Activated T-cell treated with anti-CD3 and anti-CD28 coated beads, Interleukin-2, amount 50 U/mL, for 4 hours (primary cell): Measurements from ENCODE around the gene MBL2. TPM values are rescaled to one million over a fixed set of nuclear protein-coding genes. Genes with fewer than 3 reads are reported as not detected.

ENCODE experiments used
- ATAC-seq, 2 donors: fragments of 200-7000 bp; cut with Tn5 transposase; one replicate each; pipeline ENCODE4 v1.10.0; 2021
- DNase-seq: peaks from one replicate; pipeline ENCODE4 v3.0.0-alpha.2; 2020
- H3K27me3 Mint-ChIP-seq: one replicate; pipeline ENCODE4 v1.8.0; 2021; ENCODE audit warnings: low read depth, mixed read lengths
- H3K36me3 Mint-ChIP-seq: one replicate; pipeline ENCODE4 v1.8.0; 2022; ENCODE audit warnings: mixed read lengths; ENCODE audit not compliant: insufficient read depth
- H3K4me1 Mint-ChIP-seq: one replicate; pipeline ENCODE4 v1.8.0; 2021; ENCODE audit warnings: low read depth, mixed read lengths
- H3K4me3 Mint-ChIP-seq: one replicate; pipeline ENCODE4 v1.8.0; 2021; ENCODE audit warnings: mild to moderate bottlenecking, moderate library complexity, mixed read lengths
- H3K9me3 Mint-ChIP-seq: one replicate; pipeline ENCODE4 v1.8.0; 2021; ENCODE audit warnings: mixed read lengths
- total RNA-seq, 3 donors: library from RNA; stranded (reverse); gene quantifications; one replicate each; pipeline ENCODE4 v1.2.1, GENCODE V29; 2021

Gene MBL2
- total RNA-seq, 3 donors from 2014 or later: not detected

DNA sequence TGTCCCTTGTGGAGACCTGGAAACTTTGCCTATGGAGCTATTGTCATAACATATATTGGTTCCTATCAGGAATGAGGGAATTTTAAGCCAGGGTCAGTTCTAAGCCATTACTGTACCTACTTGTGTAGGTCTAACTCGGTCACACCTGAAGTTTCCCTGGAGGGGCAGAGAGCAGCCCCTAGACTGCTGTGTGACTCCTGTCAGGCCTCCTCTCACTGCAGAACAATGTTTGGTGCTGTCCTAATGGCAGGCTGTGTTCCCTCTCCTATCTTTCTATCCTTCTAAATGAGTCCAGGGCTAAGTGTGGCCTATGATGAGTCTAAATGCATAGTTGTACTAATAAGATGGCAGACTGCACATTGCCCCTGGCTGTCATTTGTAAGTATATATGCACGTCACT lies 14.2 kb downstream of the MBL2 start:
- Mint-ChIP-seq H3K4me3 (no peak overlapping the region), H3K4me1 (no peaks in the 10 kb centered on the region), H3K36me3 (no peaks in the 10 kb centered on the region), H3K27me3 (no peaks in the 10 kb centered on the region), H3K9me3 (peaks cover 3% of the 10 kb centered on the region)
- ATAC-seq (no peak), DNase-seq (no peak)

- no peak for ATAC-seq
- Mint-ChIP-seq H3K4me1 (no peaks in the 10 kb centered on the region), H3K4me3 (no peak overlapping the region), H3K9me3 (peaks cover 3% of the 10 kb centered on the region), H3K36me3 (no peaks in the 10 kb centered on the region), H3K27me3 (no peaks in the 10 kb centered on the region)
- DNase-seq: no peak
These were observed 14.8 kb downstream of the MBL2 start for GRCh38 chr10:52757773-52758172.

GRCh38 chr10:52756966-52757365 lies 15.6 kb downstream of the MBL2 start:
- Mint-ChIP-seq H3K9me3 (no peaks in the 10 kb centered on the region), H3K4me1 (no peaks in the 10 kb centered on the region), H3K27me3 (no peaks in the 10 kb centered on the region), H3K4me3 (no peak overlapping the region), H3K36me3 (no peaks in the 10 kb centered on the region)
- ATAC-seq (no peak), DNase-seq (no peak)

DNA sequence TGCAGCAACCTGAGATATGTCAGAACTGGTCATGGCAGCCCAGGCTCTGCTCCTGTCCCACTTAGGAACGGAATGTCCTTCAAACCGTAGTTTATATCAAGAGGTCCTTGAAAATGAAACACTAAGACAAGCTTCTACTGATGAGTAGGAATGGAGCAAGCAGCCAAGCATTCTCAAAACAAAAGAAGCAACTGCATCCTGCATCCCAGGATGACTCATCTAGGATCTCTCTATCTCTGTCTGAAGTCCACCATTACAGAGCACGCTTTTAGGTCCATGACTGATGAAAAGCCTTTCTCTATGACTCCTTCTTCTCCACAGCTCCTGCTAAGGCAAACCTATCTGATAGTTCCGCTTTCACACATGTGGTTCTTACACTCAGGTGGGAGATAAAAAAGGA lies 16.3 kb downstream of the MBL2 start:
- DNase-seq (no peak), ATAC-seq (no peak)
- Mint-ChIP-seq H3K27me3 (no peaks in the 10 kb centered on the region), H3K36me3 (no peaks in the 10 kb centered on the region), H3K4me3 (no peak overlapping the region), H3K4me1 (no peaks in the 10 kb centered on the region), H3K9me3 (no peaks in the 10 kb centered on the region)

DNA sequence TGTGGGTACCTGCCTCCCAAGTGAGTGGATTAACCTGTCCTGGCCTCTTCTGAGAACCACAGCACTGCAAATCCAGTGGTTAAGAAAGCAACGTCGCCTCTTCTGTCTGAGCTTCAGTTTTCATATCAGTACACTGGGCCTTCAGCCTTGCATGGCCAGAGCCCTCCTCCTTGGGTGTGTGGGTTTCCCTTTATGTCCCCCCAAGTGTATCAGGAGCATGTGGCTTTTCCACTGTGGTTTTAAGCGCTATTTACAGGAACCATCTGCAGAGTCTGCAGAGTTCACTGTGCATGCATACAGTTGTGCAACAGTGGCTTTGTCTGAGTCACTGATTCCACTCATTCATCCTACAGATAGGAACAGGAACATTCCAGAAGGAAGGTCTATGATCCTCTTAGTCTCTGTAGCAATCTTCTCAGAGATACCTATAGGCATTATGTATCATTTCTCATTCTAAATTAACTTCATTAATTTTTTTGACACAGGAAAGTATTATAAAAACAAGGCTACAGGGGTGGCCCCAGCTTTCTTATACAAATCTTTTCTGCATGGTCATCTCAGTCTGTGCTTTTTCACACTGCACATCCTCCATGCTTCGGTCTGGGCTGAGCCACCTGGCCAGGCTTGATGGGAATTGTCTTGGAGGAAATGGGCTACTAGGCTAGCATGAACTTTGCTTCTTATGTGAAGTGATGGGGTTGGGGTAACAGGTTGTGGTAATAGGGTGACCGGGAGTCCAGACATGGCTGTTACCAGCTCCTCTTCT lies 17.1 kb downstream of the MBL2 start:
- DNase-seq (no peak), ATAC-seq (no peak)
- Mint-ChIP-seq H3K36me3 (no peaks in the 10 kb centered on the region), H3K9me3 (no peaks in the 10 kb centered on the region), H3K27me3 (no peaks in the 10 kb centered on the region), H3K4me3 (no peak overlapping the region), H3K4me1 (no peaks in the 10 kb centered on the region)

- DNase-seq: no peak
- Mint-ChIP-seq H3K36me3 (no peaks in the 10 kb centered on the region), H3K4me1 (no peaks in the 10 kb centered on the region), H3K4me3 (no peak overlapping the region), H3K27me3 (no peaks in the 10 kb centered on the region), H3K9me3 (peaks cover 8% of the 10 kb centered on the region)
- ATAC-seq: no peak
These were observed 19.7 kb downstream of the MBL2 start for GRCh38 chr10:52752801-52753445.

GRCh38 chr10:52752261-52752660 lies 20.3 kb downstream of the MBL2 start:
- Mint-ChIP-seq H3K4me3 (no peak overlapping the region), H3K36me3 (no peaks in the 10 kb centered on the region), H3K4me1 (no peaks in the 10 kb centered on the region), H3K9me3 (peaks cover 12% of the 10 kb centered on the region), H3K27me3 (no peaks in the 10 kb centered on the region)
- no peak for ATAC-seq
- no peak for DNase-seq

- no peak for DNase-seq
- no peaks in the 10 kb centered on the region for H3K4me1 Mint-ChIP-seq
- no peaks in the 10 kb centered on the region for H3K36me3 Mint-ChIP-seq
- H3K4me3 Mint-ChIP-seq: no peak overlapping the region
- H3K9me3 Mint-ChIP-seq: peaks cover 19% of the 10 kb centered on the region
- no peak for ATAC-seq
- H3K27me3 Mint-ChIP-seq: no peaks in the 10 kb centered on the region
These were observed 21.2 kb downstream of the MBL2 start for GRCh38 chr10:52751337-52751736.

DNA sequence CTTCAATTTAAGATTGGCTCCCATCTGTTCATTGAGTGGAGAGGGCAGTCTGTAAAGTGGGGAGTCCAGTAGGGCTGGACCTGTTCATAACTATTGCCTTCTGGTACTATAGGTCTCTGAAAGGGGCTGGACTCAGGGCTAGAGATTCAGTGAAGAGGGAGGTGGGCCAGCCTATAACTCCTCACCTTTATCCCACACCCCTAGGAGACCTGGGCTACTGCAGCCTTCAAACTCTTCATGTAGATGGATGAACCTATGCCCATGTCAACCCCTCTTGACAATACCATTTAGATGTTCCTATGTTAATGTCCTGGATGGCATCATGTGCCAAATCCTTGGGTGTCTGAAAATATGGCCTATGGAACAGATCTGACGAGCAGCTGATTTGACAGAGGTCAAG lies 22.0 kb downstream of the MBL2 start:
- Mint-ChIP-seq H3K27me3 (no peaks in the 10 kb centered on the region), H3K4me1 (no peaks in the 10 kb centered on the region), H3K4me3 (no peak overlapping the region), H3K9me3 (peaks cover 19% of the 10 kb centered on the region), H3K36me3 (no peaks in the 10 kb centered on the region)
- DNase-seq (no peak), ATAC-seq (no peak)

- peaks cover 19% of the 10 kb centered on the region for H3K9me3 Mint-ChIP-seq
- no peaks in the 10 kb centered on the region for H3K36me3 Mint-ChIP-seq
- ATAC-seq (no peak), DNase-seq (no peak)
- no peaks in the 10 kb centered on the region for H3K27me3 Mint-ChIP-seq
- H3K4me1 Mint-ChIP-seq: no peaks in the 10 kb centered on the region
- no peak overlapping the region for H3K4me3 Mint-ChIP-seq
These were observed 24.9 kb downstream of the MBL2 start for GRCh38 chr10:52747694-52748093.

GRCh38 chr10:52746169-52746568 lies 26.4 kb downstream of the MBL2 start:
- no peaks in the 10 kb centered on the region for H3K4me1 Mint-ChIP-seq
- no peaks in the 10 kb centered on the region for H3K27me3 Mint-ChIP-seq
- no peak overlapping the region for H3K4me3 Mint-ChIP-seq
- DNase-seq (no peak), ATAC-seq (no peak)
- peaks cover 19% of the 10 kb centered on the region for H3K9me3 Mint-ChIP-seq
- H3K36me3 Mint-ChIP-seq: no peaks in the 10 kb centered on the region

DNA sequence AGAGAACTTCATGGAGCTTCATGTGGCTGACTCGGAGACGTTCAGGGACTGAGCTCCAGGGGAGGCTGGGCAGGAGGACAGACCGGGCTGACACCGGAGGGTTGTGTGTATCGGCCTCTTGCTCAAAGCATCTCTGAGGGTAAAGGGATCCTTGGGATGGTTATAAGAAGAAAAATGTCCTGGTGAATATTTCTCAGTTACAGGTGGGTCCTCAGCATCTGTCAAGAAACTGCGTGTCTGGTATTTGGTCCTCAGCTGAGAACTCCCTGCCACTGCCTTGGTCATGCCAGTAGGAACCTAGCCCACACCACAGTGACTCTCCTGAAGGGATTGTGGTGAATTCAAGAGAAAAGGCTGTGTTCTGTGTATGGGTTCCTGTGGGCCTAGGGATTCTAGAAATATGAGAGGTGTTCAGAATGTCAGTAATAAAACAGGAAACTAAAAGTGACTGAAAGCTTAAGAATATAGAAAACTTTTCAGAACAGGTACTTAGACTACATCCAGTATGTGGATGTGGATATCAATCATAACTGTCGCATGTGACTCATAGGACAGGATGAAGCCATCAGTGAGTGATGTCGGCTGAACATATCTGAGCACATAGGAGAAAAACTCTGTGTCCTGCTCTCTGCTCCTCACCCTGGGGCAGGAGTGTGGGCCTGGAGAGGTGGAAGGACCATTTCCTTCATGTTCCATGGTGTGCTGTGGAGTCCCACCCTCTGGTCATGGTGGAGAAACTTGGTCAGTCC lies 28.4 kb downstream of the MBL2 start:
- DNase-seq (no peak), ATAC-seq (no peak)
- no peak overlapping the region for H3K4me3 Mint-ChIP-seq
- H3K4me1 Mint-ChIP-seq: no peaks in the 10 kb centered on the region
- peaks cover 15% of the 10 kb centered on the region for H3K9me3 Mint-ChIP-seq
- H3K36me3 Mint-ChIP-seq: no peaks in the 10 kb centered on the region
- H3K27me3 Mint-ChIP-seq: peaks cover 1% of the 10 kb centered on the region

GRCh38 chr10:52742731-52743130 lies 29.9 kb downstream of the MBL2 start:
- peaks cover 10% of the 10 kb centered on the region for H3K9me3 Mint-ChIP-seq
- H3K4me3 Mint-ChIP-seq: no peak overlapping the region
- H3K4me1 Mint-ChIP-seq: no peaks in the 10 kb centered on the region
- no peak for ATAC-seq
- peaks cover 1% of the 10 kb centered on the region for H3K27me3 Mint-ChIP-seq
- no peaks in the 10 kb centered on the region for H3K36me3 Mint-ChIP-seq
- DNase-seq: no peak

GRCh38 chr10:52741851-52742250 lies 30.7 kb downstream of the MBL2 start:
- no peak overlapping the region for H3K4me3 Mint-ChIP-seq
- H3K27me3 Mint-ChIP-seq: peaks cover 1% of the 10 kb centered on the region
- ATAC-seq: no peak
- H3K4me1 Mint-ChIP-seq: no peaks in the 10 kb centered on the region
- H3K36me3 Mint-ChIP-seq: no peaks in the 10 kb centered on the region
- peaks cover 4% of the 10 kb centered on the region for H3K9me3 Mint-ChIP-seq
- no peak for DNase-seq
